B cell (primary cell): ENCODE results near the gene MAPK4. TPM values are rescaled to one million over a fixed set of nuclear protein-coding genes. Genes with fewer than 3 reads are reported as not detected.

Experiments
- ATAC-seq: fragments of 200-7000 bp; cut with Tn5 transposase; one replicate; pipeline ENCODE4 v1.10.0; 2021; ENCODE audit warnings: low read depth, mild to moderate bottlenecking, moderate number of reproducible peaks, moderate library complexity
- CTCF ChIA-PET: fragments of 350-600 bp; sonication (Branson Sonifier 250); formaldehyde crosslinking; loops from one replicate; lab custom pipeline; 2021; ENCODE audit warnings: antibody characterized with exemption, inconsistent platforms; lab: Charles Lee
- POLR2A ChIA-PET: fragments of 350-600 bp; sonication (Branson Sonifier 250); formaldehyde crosslinking; loops from one replicate; lab custom pipeline; 2021; ENCODE audit warnings: antibody characterized with exemption; lab: Charles Lee
- DNase-seq: peaks from one replicate; pipeline ENCODE4 v3.0.0; 2013
- H2AFZ ChIP-seq: 2 replicates; pipeline ENCODE4 v1.6.1; 2012; ENCODE audit warnings: mild to moderate bottlenecking, low read depth, low read length; ENCODE audit not compliant: insufficient read depth, poor library complexity, severe bottlenecking
- H3K27ac ChIP-seq, 2 donors: 1 replicate in 1 of 2; 2 replicates in 1 of 2; pipeline ENCODE4 v1.5.1; 2012 to 2013; ENCODE audit warnings: low read length in 2 of 2, mild to moderate bottlenecking in 2 of 2, moderate library complexity in 1 of 2
- H3K27me3 ChIP-seq, 4 experiments: fragments of 200-600 bp in 1 of 4; sonication (generic) in 1 of 4; replicated peaks in 1 of 4; 1 replicate in 2 of 4; 2 replicates in 2 of 4; pipeline versions ENCODE4 v1.6.1 to v1.7.0; 2013 to 2016; ENCODE audit warnings: low read length in 3 of 4, mild to moderate bottlenecking in 2 of 4, mixed read lengths in 1 of 4, moderate library complexity in 1 of 4; ENCODE audit not compliant: insufficient read depth in 4 of 4, control insufficient read depth in 3 of 4; ENCODE audit errors: control extremely low read depth in 1 of 4
- H3K36me3 ChIP-seq, 2 experiments: replicated peaks in 1 of 2; 1 replicate in 1 of 2; 2 replicates in 1 of 2; pipeline versions ENCODE4 v1.6.1 to v1.7.1; 2013; ENCODE audit warnings: low read length in 1 of 2; ENCODE audit not compliant: insufficient read depth in 2 of 2, control insufficient read depth in 1 of 2; ENCODE audit errors: control extremely low read depth in 1 of 2, extremely low read depth in 1 of 2
- H3K4me1 ChIP-seq, 2 donors: fragments of 200-600 bp in 1 of 2; sonication (generic) in 1 of 2; 1 replicate in 1 of 2; 2 replicates in 1 of 2; pipeline versions ENCODE4 v1.5.1 to v1.6.1; 2013 to 2017; ENCODE audit warnings: low read length in 2 of 2; ENCODE audit not compliant: control insufficient read depth in 2 of 2, insufficient read depth in 2 of 2
- H3K4me2 ChIP-seq: replicated peaks from 2 replicates; pipeline ENCODE3; 2012; ENCODE audit warnings: mild to moderate bottlenecking, low read depth, low read length; ENCODE audit not compliant: poor library complexity, severe bottlenecking
- H3K4me3 ChIP-seq, 5 experiments: fragments of 200-600 bp in 1 of 5; sonication (generic) in 1 of 5; 1 replicate in 3 of 5; 2 replicates in 2 of 5; pipeline versions ENCODE4 v1.5.1 to v1.7.0; 2011 to 2016; ENCODE audit warnings: low read length in 4 of 5, mild to moderate bottlenecking in 4 of 5, low read depth in 2 of 5, control low read depth in 1 of 5, moderate library complexity in 1 of 5; ENCODE audit not compliant: insufficient read depth in 1 of 5; ENCODE audit errors: control extremely low read depth in 1 of 5, extremely low read depth in 1 of 5
- H3K79me2 ChIP-seq: fragments of 200-600 bp; sonication (generic); one replicate; pipeline ENCODE4 v1.6.0; 2016; ENCODE audit warnings: low read length; ENCODE audit not compliant: control insufficient read depth, insufficient read depth
- H3K9ac ChIP-seq: fragments of 200-600 bp; sonication (generic); 2 replicates; pipeline ENCODE4 v1.6.1; 2017; ENCODE audit warnings: mild to moderate bottlenecking, low read length, moderate library complexity
- H3K9me3 ChIP-seq, 3 donors: one replicate each; pipeline versions ENCODE4 v1.6.1 to v1.7.1; 2013; ENCODE audit warnings: low read length in 2 of 3; ENCODE audit not compliant: control insufficient read depth in 2 of 3, insufficient read depth in 1 of 3; ENCODE audit errors: control extremely low read depth in 1 of 3
- H4K20me1 ChIP-seq: 2 replicates; pipeline ENCODE4 v1.6.0; 2012; ENCODE audit warnings: mild to moderate bottlenecking, low read length; ENCODE audit not compliant: insufficient read depth, control insufficient read depth, poor library complexity, severe bottlenecking
- H3K27ac Mint-ChIP-seq: one replicate; pipeline ENCODE4 v1.8.0; 2021; ENCODE audit warnings: mixed read lengths
- H3K27me3 Mint-ChIP-seq: one replicate; pipeline ENCODE4 v1.8.0; 2021; ENCODE audit warnings: mixed read lengths
- H3K4me1 Mint-ChIP-seq: one replicate; pipeline ENCODE4 v1.8.0; 2021; ENCODE audit warnings: mixed read lengths
- H3K4me3 Mint-ChIP-seq: one replicate; pipeline ENCODE4 v1.8.0; 2021; ENCODE audit warnings: mixed read lengths
- H3K9me3 Mint-ChIP-seq: one replicate; pipeline ENCODE4 v1.8.0; 2022; ENCODE audit warnings: mixed read lengths; ENCODE audit not compliant: insufficient read depth
- EZH2 ChIP-seq: IDR thresholded peaks from 2 replicates; pipeline ENCODE4 v1.6.1; 2012; ENCODE audit warnings: borderline replicate concordance, low read depth, mild to moderate bottlenecking, moderate library complexity, low read length; ENCODE audit not compliant: insufficient read depth, poor library complexity, severe bottlenecking
- WGBS: methylation state at CpG from one replicate; pipeline ENCODE4 v1.1.5; 2013; ENCODE audit warnings: missing lambda C conversion rate; ENCODE audit not compliant: insufficient coverage; 5-methylcytosine and 5-hydroxymethylcytosine counted together
- intact Hi-C: fragments of 100-400 bp; cut with micrococcal nuclease; formaldehyde crosslinking; loops from one replicate; pipeline ENCODE4 v1.10.0; 2022
- polyA plus RNA-seq: library from polyadenylated mRNA; depleted of rRNA; stranded (reverse); fragments of >200 nt; gene quantifications from 2 replicates; pipeline ENCODE4 v1.2.3, GENCODE V29; 2012
- total RNA-seq, 2 donors: library from RNA; stranded (reverse); fragments of 120-200 nt in 1 of 2; gene quantifications; 1 replicate in 1 of 2; 2 replicates in 1 of 2; pipeline versions ENCODE4 v1.2.3 to v1.2.4, GENCODE V29; 2013 to 2022
- TF ChIP-seq, protein P1 (sequence below): fragments of 200-600 bp; IDR thresholded peaks from one replicate; pipeline ENCODE4 v1.8.0; 2022; ENCODE audit warnings: antibody characterized with exemption, mild to moderate bottlenecking

MAPK4 gene
- total and polyA plus RNA-seq, 2 donors (not counting 1 experiment from before 2014, with no cell fraction given) = not detected

DNA sequence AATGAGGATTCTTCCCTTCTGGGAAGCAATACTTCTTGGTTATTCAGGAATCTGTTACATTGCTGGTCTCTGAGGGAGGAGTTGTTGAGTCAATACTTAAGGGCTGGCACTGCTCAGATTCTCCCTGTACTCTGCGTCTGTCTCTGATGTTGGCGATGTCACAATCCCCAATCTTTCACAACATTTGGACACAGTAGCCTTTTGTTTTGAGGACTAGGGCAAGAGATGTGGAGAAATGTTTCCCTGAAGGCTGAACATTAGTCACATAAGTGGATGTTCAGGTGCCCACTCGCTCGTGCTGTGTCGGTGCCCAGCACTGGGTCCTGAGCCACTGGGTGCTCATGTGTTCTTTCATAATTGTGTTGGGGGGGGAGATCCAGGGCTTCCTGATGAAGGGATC is 55.0 kb downstream of the MAPK4 start:
- intact Hi-C loops = no loop called here
- Histone ChIP-seq H3K36me3 (no peaks in the 10 kb centered on the region), H3K9ac (no peak overlapping the region), H4K20me1 (no peaks in the 10 kb centered on the region), H3K79me2 (no peaks in the 10 kb centered on the region), H2AFZ (no peak overlapping the region), H3K4me3 (no peak overlapping the region), H3K4me2 (no peak overlapping the region), H3K9me3 (peaks cover 0 to 9% (median 8%) of the 10 kb centered on the region in 3 donors), H3K4me1 (no peaks in the 10 kb centered on the region), H3K27me3 (peaks cover 0 to 2% (median 0%) of the 10 kb centered on the region in 4 experiments), H3K27ac (no peak overlapping the region)
- TF ChIP-seq, protein P1, sequence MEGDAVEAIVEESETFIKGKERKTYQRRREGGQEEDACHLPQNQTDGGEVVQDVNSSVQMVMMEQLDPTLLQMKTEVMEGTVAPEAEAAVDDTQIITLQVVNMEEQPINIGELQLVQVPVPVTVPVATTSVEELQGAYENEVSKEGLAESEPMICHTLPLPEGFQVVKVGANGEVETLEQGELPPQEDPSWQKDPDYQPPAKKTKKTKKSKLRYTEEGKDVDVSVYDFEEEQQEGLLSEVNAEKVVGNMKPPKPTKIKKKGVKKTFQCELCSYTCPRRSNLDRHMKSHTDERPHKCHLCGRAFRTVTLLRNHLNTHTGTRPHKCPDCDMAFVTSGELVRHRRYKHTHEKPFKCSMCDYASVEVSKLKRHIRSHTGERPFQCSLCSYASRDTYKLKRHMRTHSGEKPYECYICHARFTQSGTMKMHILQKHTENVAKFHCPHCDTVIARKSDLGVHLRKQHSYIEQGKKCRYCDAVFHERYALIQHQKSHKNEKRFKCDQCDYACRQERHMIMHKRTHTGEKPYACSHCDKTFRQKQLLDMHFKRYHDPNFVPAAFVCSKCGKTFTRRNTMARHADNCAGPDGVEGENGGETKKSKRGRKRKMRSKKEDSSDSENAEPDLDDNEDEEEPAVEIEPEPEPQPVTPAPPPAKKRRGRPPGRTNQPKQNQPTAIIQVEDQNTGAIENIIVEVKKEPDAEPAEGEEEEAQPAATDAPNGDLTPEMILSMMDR = no peak
- no peak for TF ChIP-seq EZH2
- 100% methylated on average over 3 of the region's 5 CpGs for WGBS
- CTCF ChIA-PET = no interaction called here
- POLR2A ChIA-PET = no interaction called here
- no peak for DNase-seq
- H3K9me3 Mint-ChIP-seq = no peaks in the 10 kb centered on the region
- H3K27ac Mint-ChIP-seq = no peak overlapping the region
- peaks cover 14% of the 10 kb centered on the region for H3K27me3 Mint-ChIP-seq
- H3K4me3 Mint-ChIP-seq = no peak overlapping the region
- no peak for ATAC-seq
- H3K4me1 Mint-ChIP-seq = no peaks in the 10 kb centered on the region

DNA sequence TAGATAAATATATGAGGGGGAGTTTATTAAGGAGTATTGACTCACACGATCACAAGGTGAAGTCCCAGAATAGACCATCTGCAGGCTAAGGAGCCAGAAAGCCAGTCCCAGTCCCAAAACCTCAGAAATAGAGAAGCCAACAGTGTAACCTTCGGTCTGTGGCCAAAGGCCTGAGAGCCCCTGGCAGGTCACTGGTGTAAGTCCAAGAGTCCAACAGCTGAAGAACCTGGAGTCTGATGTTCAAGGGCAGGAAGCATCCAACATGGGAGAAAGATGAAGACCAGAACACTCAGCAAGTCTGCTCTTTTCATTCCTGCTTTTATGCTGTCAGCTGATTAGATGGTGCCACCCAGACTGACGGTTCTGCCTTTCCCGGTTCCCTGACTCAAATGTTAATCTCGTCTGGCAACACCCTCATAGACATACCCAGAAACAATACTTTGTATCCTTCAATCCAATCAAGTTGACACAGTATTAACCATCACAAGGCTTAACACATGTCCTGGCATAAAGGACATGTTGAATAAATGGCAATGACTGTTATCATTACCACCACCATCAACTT is 56.7 kb downstream of the MAPK4 start:
- ChIA-PET POLR2A (no interaction called here), CTCF (no interaction called here)
- 92% methylated on average over 5 of the region's 5 CpGs for WGBS
- Mint-ChIP-seq H3K4me3 (no peak overlapping the region), H3K9me3 (no peaks in the 10 kb centered on the region), H3K27ac (no peak overlapping the region), H3K4me1 (no peaks in the 10 kb centered on the region), H3K27me3 (peaks cover 18% of the 10 kb centered on the region)
- Histone ChIP-seq H2AFZ (no peak overlapping the region), H3K9me3 (peaks cover 0 to 8% (median 4%) of the 10 kb centered on the region in 3 donors), H3K4me3 (no peak overlapping the region), H3K36me3 (no peaks in the 10 kb centered on the region), H3K4me1 (no peaks in the 10 kb centered on the region), H3K9ac (no peak overlapping the region), H3K27ac (no peak overlapping the region), H4K20me1 (no peaks in the 10 kb centered on the region), H3K79me2 (no peaks in the 10 kb centered on the region), H3K4me2 (no peak overlapping the region), H3K27me3 (peaks cover 0 to 2% (median 0%) of the 10 kb centered on the region in 4 experiments)
- intact Hi-C loops = no loop called here
- no peak for ATAC-seq
- TF ChIP-seq, protein P1 = no peak
- no peak for TF ChIP-seq EZH2
- DNase-seq = no peak
